ENCODE data around the gene NFATC3.

NFATC3 gene

GRCh38 chr16:68215302-68215701 is 130.1 kb downstream of the NFATC3 start:
- TF ChIP-seq CTCF (IDR thresholded peaks at IDR 0.05), result no peak
- no peak for DNase-seq (ENCODE audit: low spot score)
- H3K4me3 ChIP-seq, result no peak overlapping the region
- H3K27ac ChIP-seq, result no peak overlapping the region

- H3K27ac ChIP-seq, result no peak overlapping the region
- TF ChIP-seq CTCF (IDR thresholded peaks at IDR 0.05), result no peak
- H3K4me3 ChIP-seq, result no peak overlapping the region
- no peak for DNase-seq (ENCODE audit: low spot score)
Observed at GRCh38 chr16:68216240-68216639, 131.1 kb downstream of the NFATC3 start.

GRCh38 chr16:68217506-68217905 is 132.3 kb downstream of the NFATC3 start:
- TF ChIP-seq CTCF (IDR thresholded peaks at IDR 0.05), result no peak
- Histone ChIP-seq H3K27ac (no peak overlapping the region), H3K4me3 (no peak overlapping the region)
- no peak for DNase-seq (ENCODE audit: low spot score)

GRCh38 chr16:68219725-68220351 is 134.7 kb downstream of the NFATC3 start:
- no peak overlapping the region for H3K4me3 ChIP-seq
- no peak overlapping the region for H3K27ac ChIP-seq

GRCh38 chr16:68223072-68223471 is 137.9 kb downstream of the NFATC3 start:
- Histone ChIP-seq H3K27ac (no peak overlapping the region), H3K4me3 (no peak overlapping the region)
- no peak for DNase-seq (ENCODE audit: low spot score)
- no peak for TF ChIP-seq CTCF (IDR thresholded peaks at IDR 0.05)

More at GRCh38 chr16:68219725-68220351, 134.7 kb downstream of the NFATC3 start:
- DNase-seq (ENCODE audit: low spot score), result no peak
- TF ChIP-seq CTCF (IDR thresholded peaks at IDR 0.05), result no peak

- Histone ChIP-seq H3K4me3 (no peak overlapping the region), H3K27ac (no peak overlapping the region)
- DNase-seq (ENCODE audit: low spot score), result no peak
- no peak for TF ChIP-seq CTCF (IDR thresholded peaks at IDR 0.05)
Observed at GRCh38 chr16:68226116-68226515, 140.9 kb downstream of the NFATC3 start.

- no peak for DNase-seq (ENCODE audit: low spot score)
- Histone ChIP-seq H3K4me3 (no peak overlapping the region), H3K27ac (no peak overlapping the region)
- TF ChIP-seq CTCF (IDR thresholded peaks at IDR 0.05), result no peak
Observed at GRCh38 chr16:68227183-68227793, 142.1 kb downstream of the NFATC3 start.
